SK-MEL-5 (cell line): Measurements from ENCODE around the gene RASIP1. TPM values are rescaled to one million over a fixed set of nuclear protein-coding genes. Genes with fewer than 3 reads are reported as not detected.

Experiments
- total RNA-seq: library from RNA; depleted of rRNA; stranded (reverse); fragments of >200 nt; shearing (Covaris generic); gene quantifications from 2 replicates; pipeline ENCODE4 v1.2.3, GENCODE V29; 2014; rRNA removed

RASIP1 gene
- total RNA-seq, 1 experiment from 2014 or later = 0.71 TPM

Other genes starting within 250 kb of the RASIP1 start
- gene LMTK3, start 228.8 kb downstream of the RASIP1 start, total RNA-seq = not detected in 2 replicates
- 0.27 and 0.34 TPM in 2 replicates for gene SULT2B1, start 188.4 kb downstream of the RASIP1 start, total RNA-seq
- not detected in 2 replicates for gene SPACA4, start 133.9 kb downstream of the RASIP1 start, total RNA-seq
- gene FAM83E, start 125.5 kb downstream of the RASIP1 start, total RNA-seq = 0.34 TPM in 1 of 2 replicates, not detected in the other
- gene RPL18, start 121.4 kb downstream of the RASIP1 start, total RNA-seq = 1,626 and 1,782 TPM in 2 replicates
- gene SPHK2, start 121.1 kb downstream of the RASIP1 start, total RNA-seq = 4.8 and 7.3 TPM in 2 replicates
- 19.9 and 21.3 TPM in 2 replicates for gene DBP, start 103.2 kb downstream of the RASIP1 start, total RNA-seq
- gene CA11, start 94.4 kb downstream of the RASIP1 start, total RNA-seq = 5.1 and 7.1 TPM in 2 replicates
- 0.05 TPM in 1 of 2 replicates, not detected in the other for gene NTN5, start 67.6 kb downstream of the RASIP1 start, total RNA-seq
- gene FUT2, start 44.6 kb downstream of the RASIP1 start, total RNA-seq = not detected in 2 replicates
- 0.35 and 0.50 TPM in 2 replicates for gene MAMSTR, start 20.9 kb downstream of the RASIP1 start, total RNA-seq
- not detected in 2 replicates for gene IZUMO1, start 6.3 kb upstream of the RASIP1 start, total RNA-seq
- gene FUT1, start 12.0 kb upstream of the RASIP1 start, total RNA-seq = 0.11 and 0.16 TPM in 2 replicates
- gene FGF21, start 14.9 kb upstream of the RASIP1 start, total RNA-seq = not detected in 2 replicates
- gene BCAT2, start 70.4 kb upstream of the RASIP1 start, total RNA-seq = 12.5 and 14.4 TPM in 2 replicates
- gene HSD17B14, start 95.9 kb upstream of the RASIP1 start, total RNA-seq = 53.9 and 58.9 TPM in 2 replicates
- 3.0 and 3.1 TPM in 2 replicates for gene PLEKHA4, start 128.0 kb upstream of the RASIP1 start, total RNA-seq
- 26.3 and 30.2 TPM in 2 replicates for gene PPP1R15A, start 131.8 kb upstream of the RASIP1 start, total RNA-seq
- not detected in 2 replicates for gene TULP2, start 158.1 kb upstream of the RASIP1 start, total RNA-seq
- 164 and 168 TPM in 2 replicates for gene NUCB1, start 159.7 kb upstream of the RASIP1 start, total RNA-seq
- 0.24 and 0.45 TPM in 2 replicates for gene DHDH, start 193.1 kb upstream of the RASIP1 start, total RNA-seq
- 90.3 and 108 TPM in 2 replicates for gene BAX, start 214.3 kb upstream of the RASIP1 start, total RNA-seq
- gene FTL, start 224.7 kb upstream of the RASIP1 start, total RNA-seq = 1,840 and 1,902 TPM in 2 replicates